ENCODE results near the gene SUN5.
"Not testable (repeated sequence)": the region's sequence is repeated elsewhere in the genome, so short reads cannot be mapped to it uniquely, and the experiment has no call there.

Gene SUN5

DNA sequence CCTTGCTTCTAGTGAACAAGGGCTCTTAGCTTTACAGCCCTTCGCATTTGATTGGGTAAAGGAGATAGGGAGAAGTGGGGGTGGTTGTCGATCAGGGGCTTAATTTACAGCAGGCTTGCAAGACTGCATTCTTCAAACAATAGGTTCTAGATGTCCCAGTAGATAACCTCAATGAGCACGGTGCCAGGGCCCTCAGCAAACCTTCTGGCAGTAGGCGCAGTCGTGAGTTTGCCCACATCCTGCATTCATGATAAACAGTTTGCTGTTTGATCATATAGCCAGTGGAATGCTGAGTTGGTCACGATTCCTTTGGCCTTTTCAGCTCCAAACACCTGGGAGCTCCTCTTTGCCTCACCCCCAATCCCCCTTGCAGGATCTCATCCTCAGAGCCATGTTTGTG, 27.5 kb downstream of the SUN5 start:
- DNase-seq (ENCODE audit: low read depth) = no peak

GRCh38 chr20:32975698-32976674, 28.2 kb downstream of the SUN5 start:
- no peak for DNase-seq (ENCODE audit: low read depth)

DNA sequence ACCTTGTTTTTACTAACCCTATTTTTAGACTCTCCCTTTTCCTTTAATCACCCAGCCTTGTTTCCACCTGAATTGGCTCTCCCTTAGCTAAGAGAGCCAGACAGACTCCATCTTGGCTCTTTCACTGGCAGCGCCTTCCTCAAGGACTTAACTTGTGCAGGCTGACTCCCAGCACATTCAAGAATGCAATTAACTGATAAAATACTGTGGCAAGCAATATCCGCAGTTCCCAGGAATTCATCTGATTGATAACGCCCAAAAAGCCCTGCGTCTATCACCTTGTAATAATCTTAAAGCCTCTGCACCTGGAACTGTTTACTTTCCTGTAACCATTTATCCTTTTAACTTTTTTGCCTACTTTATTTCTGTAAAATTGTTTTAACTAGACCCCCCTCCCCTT, 29.1 kb downstream of the SUN5 start:
- not testable (repeated sequence) for DNase-seq (ENCODE audit: low read depth)

DNA sequence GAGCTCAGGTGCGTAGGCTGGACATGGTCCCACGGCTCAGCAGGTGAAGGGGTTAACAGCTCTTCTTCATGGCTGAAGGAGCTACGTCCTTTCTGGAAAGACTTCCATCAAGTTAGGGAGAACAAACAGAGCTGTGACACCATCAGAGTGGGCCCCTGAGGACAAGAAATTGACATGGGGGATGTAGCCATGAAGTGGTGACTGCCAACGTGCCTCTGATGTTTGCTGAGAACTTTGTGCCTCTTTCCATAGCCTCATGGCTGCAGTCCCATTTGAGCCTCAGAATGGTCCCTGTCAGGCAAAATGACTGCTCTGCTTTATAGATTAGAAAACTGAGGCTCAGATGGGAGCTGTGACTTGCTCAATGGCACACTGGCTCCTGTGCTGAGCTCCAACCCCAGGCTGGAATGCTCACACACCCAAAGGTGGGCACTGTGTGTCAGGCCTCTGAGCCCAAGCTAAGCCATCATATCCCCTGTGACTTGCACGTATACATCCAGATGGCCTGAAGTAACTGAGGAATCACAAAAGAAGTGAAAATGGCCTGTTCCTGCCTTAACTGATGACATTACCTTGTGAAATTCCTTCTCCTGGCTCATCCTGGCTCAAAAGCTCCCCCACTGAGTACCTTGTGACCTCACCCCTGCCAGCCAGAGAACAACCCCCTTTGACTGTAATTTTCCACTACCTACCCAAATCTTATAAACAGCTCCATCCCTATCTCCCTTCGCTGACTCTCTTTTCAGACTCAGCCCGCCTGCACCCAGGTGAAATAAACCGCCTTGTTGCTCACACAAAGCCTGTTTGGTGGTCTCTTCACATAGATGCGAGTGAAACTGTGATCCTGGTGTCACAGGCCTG, 29.8 kb downstream of the SUN5 start:
- not testable (repeated sequence) for DNase-seq (ENCODE audit: low read depth)

- DNase-seq (ENCODE audit: low read depth) = no peak
Observed at GRCh38 chr20:32973077-32973717, 31.0 kb downstream of the SUN5 start.

- DNase-seq (ENCODE audit: low read depth) = no peak
Observed at GRCh38 chr20:32972181-32973076, 31.8 kb downstream of the SUN5 start.

DNA sequence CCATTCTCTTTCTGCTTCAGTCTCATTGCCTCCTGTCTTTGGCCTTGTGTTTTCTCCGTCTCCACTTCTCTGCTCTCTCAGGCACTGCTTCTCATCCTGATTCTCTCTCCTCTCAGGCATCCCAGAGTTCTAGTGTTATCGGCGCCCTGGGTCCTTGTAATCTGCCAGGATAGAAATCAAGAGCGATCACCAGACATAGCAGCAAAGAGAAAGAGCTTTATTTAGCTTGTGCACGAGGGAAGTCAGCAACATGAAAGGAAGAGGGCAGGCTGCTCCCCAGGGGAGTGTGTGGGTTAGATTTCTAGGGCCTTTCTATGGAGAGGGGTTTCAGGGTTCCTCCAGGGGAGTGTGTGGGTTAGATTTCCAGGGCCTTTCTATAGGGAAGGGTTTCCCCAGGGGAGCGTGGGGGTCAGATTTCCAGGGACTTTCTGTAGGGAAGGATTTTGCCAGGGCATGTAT, 32.5 kb downstream of the SUN5 start:
- DNase-seq (ENCODE audit: low read depth) = no peak

DNA sequence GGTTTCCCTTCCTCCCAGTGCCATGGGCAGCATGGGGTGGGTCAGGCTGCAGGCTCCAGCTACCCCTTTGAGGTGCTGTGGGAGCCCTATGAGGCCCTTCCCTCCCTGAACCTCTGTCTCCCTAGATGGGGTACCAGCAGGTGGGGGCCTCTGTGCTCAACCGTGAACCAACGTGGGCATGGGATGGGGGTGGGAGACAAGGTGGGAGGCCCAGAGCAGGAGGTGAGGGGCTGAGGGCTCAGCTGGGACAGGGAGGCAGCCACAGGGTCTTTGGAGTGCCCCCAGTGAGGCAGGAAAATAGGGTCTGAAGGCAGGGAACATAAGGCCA, 33.3 kb downstream of the SUN5 start:
- DNase-seq (ENCODE audit: low read depth) = no peak

- no peak for DNase-seq (ENCODE audit: low read depth)
Observed at GRCh38 chr20:32970115-32970972, 33.9 kb downstream of the SUN5 start.

DNA sequence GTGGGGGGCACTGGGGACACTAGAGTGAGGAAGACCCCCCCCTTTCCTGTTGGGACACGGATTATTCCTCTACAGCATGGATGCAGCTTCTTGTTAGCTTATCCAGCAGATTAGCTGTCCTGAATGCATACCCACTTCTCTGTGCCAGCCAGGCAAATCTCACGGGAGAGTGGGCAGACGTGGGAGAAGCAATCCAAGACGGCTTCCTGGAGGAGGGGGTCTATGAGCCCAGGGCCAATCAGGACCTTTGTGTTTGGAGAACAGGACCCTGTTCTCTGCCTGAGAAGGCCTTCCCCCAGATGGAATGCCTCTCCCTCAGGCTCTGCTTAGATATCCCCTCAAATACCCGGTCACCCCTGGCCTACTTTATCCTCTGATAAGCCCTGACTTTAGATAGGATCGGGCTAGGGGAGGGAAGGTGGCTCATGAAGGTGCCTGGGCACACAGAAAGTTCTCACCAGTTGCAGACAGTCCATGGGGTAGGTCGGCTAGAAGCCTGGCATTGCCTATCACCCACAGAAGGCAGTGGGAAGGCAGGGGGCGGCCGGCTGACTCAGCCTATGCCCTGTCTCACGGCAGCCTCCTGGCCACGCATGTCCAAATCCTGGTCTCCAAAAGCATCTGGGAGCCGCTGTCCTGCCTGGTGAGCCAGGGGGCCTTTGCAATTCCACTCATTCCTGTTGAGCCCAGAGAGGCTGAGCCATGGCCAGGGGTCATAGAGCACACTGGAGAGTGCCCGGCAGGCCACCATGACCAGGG, 34.7 kb downstream of the SUN5 start:
- DNase-seq (ENCODE audit: low read depth) = no peak

DNA sequence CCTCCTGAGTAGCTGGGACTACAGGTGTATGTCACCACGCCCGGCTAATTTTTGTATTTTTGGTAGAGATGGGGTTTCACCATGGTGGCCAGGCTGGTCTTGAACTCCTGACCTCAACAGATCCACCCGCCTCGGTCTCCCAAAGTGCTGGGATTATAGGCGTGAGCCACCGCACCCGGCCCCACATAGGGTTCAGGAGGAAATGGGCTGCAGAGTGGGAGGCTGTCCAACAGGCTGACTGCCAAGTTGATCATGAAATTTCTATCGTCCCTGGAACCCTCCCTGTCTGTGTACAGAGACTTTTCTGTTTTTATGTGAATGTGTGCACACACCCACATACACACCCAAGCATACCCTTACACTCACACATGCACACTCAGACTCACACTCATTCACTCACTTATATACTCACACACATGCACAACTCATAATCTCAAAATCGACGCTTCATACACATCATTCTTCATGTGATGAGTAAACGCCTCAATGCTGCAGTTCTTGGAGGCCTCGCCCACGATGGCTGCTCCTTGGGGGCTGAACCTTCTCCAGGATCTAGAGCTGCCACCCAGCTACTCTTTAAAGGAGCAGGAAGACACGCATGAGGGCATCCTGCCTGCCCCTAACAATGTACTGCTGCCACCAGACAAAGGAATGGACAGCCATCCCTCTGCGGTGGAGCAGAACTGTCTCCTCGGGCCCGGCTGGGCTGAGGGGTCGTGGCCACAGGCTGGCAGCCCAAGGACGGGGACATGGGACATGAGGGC, 35.6 kb downstream of the SUN5 start:
- no peak for DNase-seq (ENCODE audit: low read depth)

DNA sequence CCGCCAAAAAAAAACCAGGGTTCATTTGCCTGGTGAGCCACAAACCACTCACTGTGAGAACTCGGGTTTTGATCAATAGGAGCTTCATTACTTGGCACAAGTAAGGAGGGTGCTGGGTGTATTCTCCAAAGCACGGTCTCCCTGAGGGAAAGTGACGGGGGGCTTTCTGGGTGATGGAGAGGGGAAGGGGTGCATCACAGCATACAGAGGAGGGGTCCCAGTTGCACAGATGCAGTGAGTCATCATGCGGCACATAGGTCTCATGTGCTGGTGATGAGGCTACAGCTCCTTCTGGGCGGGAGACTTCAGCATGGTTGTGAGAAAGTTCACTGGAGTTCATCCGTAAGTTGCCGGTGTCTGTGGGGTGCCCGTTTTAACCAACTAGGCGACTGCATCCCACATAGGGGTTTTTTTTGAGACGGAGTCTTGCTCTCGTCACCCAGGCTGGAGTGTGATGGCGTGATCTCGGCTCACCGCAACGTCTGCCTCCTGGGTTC, 36.2 kb downstream of the SUN5 start:
- no peak for DNase-seq (ENCODE audit: low read depth)

GRCh38 chr20:32966881-32967781, 37.1 kb downstream of the SUN5 start:
- no peak for DNase-seq (ENCODE audit: low read depth)

DNA sequence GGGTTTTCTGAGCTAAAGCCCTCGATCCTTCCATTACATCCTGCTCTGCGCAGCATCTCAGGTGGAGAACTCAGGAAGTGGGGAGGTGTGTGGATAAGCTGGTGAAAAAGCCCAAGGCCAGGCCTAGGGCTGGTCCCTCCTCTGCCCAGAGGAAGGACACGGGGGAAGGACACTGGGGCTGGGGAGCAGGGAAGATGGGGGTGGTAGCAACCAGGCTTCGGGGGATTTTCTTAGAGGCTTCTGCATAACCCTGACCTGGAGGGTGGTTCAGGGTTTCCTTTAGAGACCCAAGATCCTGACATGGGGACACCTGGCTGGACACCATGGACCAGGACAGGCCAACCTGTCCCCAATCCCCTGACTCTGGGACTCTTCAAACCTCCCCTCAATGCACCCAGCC, 37.9 kb downstream of the SUN5 start:
- no peak for DNase-seq (ENCODE audit: low read depth)

DNA sequence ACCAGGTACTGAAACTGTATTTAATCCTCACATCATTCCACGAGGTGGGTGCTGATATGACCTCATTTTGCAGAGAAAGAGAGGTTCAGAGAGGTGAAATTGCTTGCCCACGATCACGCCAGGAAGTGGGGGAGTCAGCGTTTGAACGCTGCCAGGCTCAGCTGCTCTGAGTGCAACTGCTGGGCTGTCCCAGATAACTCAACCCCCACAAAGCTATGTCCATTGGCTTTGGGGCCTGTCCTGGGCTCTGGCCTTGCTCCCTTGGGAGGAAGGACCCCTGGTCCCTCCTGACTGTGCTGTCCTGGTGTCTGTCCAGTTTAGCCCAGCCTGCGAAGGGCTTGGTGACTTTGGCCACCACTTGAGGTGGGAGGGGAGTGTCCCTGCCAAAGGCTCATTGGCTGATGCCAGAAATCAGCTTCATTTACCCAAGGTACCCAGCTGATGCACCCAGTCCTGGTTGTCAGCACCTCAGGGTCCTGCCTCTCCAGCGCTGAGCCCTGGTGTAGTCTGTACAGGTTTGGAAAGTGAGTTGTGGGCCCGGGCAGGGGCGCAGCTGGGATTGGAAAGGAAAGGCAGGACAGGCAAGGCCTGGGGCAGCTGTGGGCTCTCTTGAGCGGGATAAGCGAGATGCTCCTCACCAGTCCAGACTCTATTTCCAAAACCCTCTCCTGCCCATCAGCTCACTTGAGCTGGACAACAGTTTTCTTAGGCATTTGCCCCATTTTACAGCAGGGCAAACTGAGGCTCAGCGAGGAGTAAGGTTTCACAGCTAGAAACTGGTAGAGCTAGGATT, 38.5 kb downstream of the SUN5 start:
- no peak for DNase-seq (ENCODE audit: low read depth)

DNA sequence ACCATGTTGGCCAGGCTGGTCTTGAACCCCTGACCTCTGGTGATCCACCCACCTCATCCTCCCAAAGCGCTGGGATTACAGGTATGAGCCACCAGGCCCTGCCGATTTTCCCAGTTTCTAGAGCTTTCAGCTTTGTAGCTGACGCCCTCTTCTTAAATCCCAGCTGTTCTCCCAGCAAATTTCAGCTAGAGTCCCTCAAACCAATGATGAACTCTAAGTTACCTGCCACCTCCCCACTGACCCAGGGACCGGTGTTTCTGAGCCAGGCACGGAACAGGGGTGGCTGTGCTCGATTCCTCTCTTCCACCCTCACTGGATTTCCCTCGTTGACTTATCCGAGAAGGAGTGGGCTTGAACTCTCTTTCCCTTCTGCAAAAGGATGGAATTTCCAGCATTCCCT, 39.1 kb downstream of the SUN5 start:
- no peak for DNase-seq (ENCODE audit: low read depth)

DNA sequence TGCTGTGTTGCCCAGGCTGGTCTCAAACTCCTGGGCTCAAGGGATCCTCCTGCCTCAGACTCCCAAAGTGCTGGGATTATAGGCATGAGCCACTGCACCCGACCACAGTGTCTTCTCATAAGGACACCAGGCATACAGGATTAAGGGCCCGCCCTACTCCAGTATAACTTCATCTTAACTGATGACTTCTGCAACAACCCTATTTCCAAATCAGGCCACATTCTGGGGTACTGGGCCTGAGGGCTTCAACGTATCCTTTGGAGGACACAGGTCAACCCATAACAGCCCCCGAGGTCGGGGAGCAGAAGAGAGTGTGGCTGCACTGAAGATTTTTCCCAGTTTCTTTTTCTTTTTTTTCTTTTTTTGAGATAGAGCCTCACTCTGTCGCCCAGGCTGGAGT, 39.7 kb downstream of the SUN5 start:
- DNase-seq (ENCODE audit: low read depth) = no peak

Measured in HS-5 (cell line).